NCI-H1436 (cell line): Measurements from ENCODE around the gene EGLN2.
"Not testable (repeated sequence)": the region's sequence is repeated elsewhere in the genome, so short reads cannot be mapped to it uniquely, and the experiment has no call there.

Source experiments
- DNase-seq: peaks from one replicate; lab custom pipeline; 2025; lab: John Stamatoyannopoulos, UW

Gene EGLN2

DNA sequence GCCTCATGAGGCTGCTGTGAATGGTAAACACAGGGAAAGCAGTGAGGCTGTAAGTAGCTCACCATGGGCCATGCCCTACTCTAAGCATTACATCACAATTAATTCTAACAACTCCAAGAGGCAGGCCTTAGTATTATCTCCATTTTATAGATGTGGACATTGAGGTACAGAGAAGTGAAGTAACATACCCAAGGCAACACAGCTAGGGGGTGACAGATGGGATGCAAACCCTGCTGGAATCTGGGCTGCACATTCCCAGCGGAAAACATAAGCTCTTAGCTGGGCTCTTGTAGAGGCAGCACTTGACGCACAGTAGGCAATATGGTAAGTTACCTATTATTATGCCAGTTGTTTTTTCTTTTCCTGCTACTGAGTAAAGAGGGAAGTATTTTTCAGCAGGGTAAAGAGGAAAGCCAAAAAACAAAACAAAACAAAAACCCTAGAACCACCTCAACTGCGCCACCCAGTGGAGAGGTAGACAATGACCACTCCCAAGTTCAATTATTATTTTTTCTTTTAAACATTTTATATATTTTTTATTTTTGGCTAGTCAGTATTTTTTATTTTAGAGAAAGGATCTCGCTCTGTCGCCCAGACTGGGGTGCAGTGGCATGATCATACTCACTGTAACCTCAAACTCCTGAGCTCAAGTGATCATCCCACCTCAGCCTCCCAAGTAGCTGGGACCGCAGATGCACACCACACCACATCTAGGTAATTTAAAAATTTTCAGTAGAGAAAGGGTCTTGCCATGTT is 20.7 kb downstream of the EGLN2 start:
- not testable (repeated sequence) for DNase-seq

DNA sequence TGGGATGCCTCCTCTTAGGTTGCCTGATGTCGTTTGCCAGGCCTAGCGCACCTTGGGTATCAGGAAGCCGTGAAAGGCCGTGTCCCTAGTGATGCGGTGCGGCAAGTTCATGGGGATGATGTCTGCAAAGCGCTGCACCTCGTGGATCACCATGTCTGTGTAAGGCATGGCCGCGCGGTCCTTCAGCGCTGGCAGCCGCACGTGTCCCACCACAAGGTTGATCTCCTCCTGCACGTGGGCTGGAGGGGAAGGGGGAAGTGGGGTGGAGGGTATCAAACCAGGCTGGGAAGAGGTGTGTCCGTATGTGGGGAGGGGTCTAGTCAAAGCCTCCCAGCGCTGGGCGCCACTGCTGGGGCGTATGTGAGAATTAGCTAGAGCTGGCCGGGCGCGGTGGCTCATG is 23.2 kb downstream of the EGLN2 start:
- no peak for DNase-seq

DNA sequence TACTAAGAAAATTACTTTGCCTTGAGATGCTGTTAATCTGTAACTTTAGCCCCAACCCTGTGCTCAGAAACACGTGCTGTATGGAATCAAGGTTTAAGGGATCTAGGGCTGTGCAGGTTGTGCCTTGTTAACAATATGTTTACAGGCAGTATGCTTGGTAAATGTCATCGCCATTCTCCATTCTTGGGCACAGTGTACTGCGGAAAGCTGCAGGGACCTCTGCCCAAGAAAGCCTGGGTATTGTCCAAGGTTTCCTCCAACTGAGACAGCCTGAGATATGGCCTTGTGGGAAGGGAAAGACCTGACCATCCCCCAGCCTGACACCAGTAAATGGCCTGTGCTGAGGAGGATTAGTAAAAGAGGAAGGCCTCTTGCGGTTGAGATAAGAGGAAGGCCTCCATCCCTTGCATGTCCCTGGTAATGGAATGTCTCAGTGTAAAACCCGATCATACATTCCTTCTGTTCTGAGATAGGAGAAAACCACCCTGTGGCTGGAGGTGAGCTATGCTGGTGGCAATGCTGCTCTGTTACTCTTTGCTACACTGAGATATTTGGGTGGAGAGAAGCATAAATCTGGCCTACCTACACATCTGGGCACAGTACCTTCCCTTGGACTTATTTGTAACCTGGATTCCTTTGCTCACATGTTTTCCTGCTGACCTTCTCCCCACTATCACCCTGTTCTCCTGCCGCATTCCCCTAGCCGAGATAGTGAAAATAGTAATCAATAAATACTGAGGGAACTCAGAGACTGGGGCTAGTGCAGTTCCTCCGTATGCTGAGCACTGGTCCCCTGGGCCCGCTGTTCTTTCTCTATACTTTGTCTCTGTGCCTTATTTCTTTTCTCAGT is 23.9 kb downstream of the EGLN2 start:
- not testable (repeated sequence) for DNase-seq

DNA sequence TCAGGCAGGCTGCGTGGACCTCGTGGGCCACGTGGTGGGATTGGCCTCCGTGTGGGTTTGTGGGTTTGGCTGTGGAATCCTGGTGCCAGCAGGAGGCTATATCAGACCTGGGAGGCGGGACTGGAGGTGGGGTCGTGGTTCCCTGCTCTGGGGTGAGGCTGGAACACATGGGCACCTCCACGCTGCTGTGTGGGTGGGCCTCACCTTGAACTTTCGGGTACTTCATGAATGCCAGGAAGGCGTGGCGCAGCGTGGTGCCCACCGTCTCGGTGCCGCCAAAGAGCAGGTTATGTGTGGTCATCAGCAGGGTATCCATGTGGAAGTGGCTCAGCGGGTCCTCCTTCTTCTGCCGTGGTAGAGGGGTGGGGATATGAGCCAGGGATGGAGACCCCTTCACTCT is 25.9 kb downstream of the EGLN2 start:
- DNase-seq = not testable (repeated sequence)

DNA sequence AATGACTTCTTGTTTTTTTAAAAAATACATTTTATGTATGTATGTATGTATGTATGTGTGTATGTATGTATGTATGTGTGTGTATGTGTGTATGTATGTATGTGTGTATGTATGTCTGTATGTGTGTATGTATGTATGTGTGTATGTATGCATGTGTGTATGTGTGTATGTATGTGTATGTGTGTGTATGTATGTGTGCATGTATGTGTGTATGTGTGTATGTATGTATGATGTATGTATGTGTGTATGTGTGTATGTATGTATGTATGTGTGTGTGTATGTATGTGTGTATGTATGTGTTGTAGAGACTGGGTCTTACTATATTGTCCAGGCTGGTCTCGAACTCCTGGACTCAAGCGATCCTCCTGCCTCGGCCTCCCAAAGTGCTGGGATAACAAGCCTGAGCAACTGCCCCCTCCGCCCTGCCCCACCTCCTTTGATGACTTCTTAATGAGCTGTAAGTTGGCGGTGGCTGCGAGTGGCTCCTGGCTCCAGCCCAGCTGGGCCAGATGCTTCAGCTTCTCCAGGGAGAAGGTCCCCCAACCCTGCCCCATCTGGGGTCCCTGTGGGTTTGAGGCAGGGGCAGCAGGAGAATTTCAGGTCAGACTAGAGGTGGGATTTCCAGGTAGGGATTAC is 26.6 kb downstream of the EGLN2 start:
- not testable (repeated sequence) for DNase-seq

DNA sequence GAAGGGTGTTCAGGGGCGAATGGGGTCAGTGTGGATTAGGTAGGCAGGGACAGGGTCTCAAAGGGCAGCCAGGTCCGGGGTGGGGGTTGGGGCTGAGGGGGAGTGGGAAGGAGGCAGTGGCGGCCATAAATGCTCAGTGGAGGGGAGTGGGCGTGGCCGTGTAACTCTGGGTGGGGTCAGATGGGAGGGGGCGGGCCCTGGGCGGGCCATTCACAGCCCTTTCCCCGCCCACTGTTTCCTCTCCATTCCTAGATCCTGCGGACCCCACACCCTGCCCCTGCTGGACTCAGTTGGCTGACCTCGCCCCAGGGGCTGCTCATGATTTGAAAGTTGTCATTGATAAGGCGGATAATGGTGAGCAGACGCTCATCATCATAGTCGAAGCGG is 27.3 kb downstream of the EGLN2 start:
- not testable (repeated sequence) for DNase-seq

DNA sequence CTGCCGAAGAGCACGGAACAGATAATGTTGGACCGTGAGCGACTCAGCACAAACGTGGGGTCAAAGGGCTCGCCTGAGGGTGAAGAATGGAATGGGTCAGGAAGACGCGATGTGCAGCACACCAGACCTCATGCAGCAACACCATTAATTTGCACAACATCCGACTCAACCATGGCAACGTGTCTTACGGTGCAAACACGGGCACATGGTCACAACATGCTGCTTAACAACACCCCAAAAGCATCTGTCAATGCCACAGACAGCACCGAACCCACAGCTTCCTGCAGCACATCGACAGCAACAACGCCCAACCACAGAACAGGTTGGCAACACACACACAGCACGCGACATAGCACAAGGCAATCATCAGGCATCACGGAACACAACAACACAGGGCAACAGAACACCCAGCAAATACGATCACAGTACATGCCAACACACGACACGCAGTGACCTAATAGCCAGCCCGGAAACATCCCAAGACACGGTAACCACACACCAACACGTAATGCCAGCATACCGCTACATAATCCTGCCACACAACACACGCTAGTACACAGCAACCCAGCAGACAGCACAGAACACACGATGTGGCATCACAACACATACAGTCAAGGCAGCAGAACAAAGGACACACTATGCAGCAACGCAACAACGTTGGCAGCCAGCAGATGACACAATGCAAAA is 27.9 kb downstream of the EGLN2 start:
- DNase-seq = not testable (repeated sequence)

DNA sequence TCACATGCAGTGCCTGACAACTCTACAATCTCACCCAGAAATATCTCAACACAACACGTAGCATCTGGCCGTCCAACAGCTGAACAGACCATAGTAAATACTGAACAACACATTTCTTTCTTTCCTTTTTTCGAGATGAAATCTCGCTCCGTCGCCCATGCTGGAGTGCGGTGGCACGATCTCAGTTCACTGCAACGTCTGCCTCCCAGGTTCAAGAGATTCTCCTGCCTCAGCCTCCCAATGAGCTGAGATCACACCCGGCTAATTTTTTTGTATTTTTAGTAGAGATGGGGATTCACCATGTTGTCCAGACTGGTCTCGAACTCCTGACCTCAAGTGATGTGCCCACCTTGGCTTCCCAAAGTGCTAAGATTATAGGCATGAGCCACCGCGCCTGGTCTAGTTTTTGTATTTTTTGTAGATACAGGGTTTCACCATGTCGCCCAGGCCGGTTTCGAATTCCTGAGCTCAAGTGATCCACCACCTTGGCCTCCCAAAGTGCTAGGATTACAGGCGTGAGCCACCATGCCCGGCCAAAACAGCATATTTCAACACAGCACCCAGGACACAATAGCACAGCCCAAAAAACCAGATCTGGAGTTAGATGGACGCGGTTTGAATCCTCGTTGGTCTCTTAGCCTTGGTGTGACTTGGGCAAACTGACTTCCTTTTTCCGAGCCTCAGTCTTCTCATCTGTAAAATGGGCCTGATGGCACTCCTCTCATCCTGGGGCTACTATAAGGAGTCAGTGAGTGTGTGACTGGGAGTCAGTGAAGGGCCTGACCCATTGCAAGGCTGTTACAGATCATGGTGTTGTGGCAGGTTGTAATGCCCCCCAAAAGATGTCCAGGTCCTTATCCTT is 28.6 kb downstream of the EGLN2 start:
- DNase-seq = no peak

DNA sequence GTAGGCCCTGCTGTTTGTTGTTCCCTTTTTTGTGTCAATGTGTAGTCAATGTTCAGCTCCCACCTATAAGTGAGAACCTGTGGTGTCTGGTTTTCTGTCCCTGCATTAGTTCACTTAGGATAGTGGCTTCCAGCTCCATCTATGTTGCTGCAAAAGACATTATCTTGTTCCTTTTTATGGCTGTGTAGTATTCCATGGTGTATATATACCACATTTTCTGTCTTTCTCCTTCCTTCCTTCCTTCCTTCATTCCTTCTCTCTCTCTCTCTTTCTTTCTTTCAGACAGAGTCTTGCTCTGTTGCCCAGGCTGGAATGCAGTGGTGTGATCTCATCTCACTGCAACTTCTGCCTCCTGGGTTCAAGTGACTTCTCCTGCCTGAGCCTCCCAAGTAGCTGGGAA is 30.2 kb downstream of the EGLN2 start:
- no peak for DNase-seq

DNA sequence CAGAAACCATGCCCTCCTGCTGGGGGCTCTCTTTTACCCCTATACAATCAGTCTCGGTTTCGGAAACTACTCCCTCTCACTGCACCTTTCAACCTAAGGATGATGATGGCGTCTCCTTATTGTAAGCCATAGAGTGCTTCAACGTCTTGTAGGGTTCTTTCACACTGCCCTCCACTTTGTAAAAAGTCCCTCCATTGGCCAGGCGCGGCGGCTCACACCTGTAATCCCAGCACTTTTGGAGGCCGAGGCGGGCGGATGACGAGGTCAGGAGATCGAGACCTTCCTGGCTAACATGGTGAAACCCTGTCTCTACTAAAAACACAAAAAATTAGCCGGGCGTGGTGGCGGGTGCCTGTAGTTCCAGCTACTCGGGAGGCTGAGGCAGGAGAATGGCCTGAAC is 31.8 kb downstream of the EGLN2 start:
- not testable (repeated sequence) for DNase-seq

DNA sequence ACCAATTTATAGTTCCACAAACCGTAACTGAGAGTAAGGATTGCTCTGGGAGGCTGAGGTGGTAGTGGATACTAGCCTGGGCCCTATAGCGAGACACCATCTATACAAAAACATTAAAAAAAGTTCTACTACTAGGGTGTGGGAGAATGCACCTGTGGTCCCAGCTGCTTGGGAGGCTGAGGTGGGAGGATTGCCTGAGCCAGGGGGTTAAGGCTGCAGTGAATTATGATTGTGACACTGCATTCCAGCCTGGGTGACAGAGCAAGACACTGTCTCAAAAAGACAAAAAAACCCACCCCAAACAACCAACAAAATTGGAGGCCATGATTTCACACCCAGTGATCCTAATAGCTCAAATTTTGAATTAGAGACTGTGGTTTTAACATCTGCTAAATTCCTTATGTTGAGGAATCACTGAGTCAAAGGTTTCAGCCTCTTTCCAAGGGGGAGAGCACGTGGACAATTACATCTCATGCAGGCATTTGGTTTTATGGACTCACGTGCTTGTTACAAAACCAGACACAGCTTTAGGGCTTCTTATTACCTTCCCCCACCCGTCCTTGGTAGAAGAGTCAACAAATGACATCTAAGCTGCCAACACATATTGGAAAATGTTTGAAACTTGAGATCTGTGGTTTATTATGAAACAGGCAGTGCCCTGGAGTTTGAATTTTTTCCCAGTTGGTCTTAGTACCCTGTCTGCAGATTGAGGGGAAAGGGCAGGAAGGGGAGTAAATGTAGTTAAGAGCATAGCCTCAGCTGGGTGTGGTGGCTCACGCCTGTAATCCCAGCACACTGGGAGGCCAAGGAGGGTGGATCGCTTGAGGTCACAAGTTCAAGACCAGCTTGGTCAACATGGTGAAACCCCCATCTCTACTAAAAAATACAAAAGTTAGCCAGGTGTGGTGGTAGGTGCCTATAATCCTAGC is 32.8 kb downstream of the EGLN2 start:
- DNase-seq = no peak

DNA sequence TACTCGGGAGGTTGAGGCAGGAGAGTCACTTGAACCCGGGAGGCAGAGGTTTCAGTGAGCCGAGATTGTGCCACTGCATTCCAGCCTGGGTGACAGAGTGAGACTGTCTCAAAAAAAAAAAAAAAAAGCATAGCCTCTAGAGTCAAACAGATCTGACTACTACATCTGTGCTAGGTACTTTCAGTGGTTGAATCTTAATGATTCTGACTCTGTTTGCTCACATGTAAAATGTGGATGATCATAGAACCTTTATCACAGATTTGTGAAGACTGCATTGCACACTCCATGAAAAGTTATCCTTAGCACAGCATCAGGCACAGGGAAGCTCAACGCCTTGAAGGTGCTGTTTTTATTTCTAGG is 33.4 kb downstream of the EGLN2 start:
- DNase-seq = not testable (repeated sequence)

DNA sequence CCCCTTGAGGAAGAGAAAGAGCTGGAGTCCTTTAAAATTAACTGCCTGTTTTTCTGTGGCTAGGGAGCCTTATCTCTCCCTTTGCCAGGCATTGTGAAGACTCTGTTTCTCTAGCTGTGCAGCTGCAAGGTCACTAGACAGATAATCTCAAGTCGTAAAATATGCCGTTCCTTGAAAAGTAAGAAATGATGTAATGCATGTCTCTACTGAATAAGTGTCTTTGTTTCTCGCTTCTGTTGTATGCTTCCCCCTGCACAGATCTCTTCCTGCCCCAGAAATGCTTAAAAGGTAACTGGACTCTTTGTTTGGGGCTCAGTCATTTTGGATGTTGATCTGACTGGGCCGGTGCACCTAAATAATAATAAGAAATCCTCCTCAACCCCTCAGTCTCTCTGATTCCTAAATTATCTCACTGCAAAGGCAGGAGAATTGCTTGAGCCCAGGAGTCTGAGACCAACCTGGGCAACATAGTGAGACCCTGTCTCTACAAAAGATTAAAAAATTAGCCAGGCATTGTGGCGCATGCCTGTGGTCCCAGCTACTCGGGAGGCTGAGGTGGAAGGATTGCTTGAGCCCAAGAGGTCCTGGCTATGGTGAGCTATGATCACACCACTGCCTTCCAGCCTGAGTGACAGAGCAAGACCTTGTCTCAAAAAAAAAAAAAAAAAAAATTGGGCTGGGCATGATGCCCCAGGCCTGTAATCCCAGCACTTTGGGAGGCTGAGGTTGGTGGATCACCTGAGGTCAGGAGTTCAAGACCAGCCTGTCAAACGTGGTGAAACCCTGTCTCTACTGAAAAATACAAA is 34.9 kb downstream of the EGLN2 start:
- not testable (repeated sequence) for DNase-seq

DNA sequence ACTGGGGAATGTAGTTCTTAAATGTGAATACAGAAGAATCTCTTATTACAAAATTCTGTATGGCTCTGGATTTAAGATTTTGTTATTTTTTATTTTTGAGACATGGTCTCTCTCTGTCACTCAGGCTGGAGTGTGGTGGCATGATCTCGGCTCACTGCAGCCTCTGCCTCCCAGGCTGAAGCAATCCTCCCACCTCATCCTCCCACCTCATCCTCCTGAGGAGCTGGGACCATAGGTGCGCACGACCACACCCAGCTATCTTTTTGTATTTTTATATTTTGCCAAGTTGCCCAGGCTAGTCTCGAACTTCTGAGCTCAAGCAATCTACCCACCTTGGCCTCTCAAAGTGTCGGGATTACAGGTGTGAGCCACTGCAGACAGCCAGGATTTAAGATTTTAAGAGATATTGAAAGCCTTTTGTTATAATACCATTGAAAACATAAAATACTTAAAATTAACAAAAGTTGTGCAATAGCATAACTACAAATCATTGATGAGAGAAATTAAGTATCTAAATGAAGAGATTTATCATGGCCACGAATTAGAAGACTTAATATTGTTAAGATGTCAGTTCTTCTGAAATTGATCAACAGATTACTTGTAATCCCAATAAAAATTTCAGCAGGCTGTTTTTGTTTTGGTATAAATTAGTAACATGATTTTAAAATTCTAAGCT is 37.9 kb downstream of the EGLN2 start:
- DNase-seq = no peak

DNA sequence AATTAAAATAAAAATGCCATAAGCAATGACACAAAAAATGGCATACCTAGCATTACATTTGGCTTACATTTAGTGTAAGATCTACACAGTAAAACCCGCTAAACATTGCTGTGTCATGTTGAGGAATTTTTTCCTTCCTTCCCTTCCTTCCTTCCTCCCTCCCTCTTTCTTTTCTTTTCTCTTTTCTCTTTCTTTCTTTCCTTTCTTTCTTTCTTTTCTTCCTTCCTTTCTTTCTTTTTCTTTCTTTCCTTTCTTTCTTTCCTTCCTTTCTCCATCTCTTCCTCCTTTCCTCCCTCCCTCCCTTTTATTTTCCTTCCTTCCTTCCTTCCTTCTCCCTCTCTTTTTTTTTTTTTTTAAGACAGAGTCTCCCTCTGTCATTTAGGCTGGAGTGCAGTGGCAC is 39.5 kb downstream of the EGLN2 start:
- DNase-seq = not testable (repeated sequence)

DNA sequence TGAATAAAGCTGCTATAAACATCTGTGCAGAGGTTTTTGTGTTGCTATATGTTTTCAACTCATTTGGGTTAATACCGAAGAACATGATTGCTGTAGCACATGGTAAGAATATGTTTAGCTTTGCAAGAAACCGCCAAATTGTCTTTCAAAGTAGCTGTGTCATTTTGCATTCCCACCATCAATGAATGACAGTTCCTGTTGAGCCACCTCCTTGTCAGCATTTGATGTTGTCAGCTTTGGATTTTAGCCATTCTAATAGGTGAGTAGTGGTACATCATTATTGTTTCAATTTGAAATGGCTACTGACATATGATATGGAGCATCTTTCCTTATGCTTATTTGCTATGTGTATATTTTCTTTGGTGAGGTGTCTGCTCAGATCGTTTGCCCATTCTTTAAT is 43.0 kb downstream of the EGLN2 start:
- not testable (repeated sequence) for DNase-seq

DNA sequence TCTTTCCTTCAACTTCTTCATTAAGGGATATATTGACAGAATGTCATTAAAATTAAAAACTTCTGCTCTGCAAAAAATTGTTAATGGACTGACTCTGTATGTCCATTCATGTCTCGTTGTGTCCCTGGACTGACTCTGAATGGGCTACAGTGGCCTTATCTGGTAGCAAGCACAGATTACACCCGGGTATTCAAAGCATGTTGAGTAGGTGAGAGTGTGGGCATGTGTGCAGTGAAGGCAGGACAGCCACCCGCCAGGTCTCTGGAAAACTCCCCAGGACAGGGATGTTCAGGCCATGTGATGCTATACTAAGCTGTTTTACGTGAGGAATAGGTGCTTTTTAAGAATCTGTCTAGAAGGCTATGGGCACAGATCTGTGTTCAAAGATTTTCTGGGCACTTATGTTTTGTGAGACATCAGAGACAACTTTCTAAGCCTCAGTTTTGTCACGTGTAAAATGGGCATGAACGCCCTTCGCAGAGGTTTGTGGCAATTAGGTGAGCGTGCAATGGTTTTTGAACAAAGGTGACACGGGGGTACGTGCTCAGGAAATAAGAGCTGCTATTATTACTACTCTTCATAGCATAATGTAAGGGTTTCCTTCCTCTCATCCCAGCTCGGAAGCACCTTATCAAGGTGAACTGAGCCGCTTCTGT is 44.1 kb downstream of the EGLN2 start:
- not testable (repeated sequence) for DNase-seq

DNA sequence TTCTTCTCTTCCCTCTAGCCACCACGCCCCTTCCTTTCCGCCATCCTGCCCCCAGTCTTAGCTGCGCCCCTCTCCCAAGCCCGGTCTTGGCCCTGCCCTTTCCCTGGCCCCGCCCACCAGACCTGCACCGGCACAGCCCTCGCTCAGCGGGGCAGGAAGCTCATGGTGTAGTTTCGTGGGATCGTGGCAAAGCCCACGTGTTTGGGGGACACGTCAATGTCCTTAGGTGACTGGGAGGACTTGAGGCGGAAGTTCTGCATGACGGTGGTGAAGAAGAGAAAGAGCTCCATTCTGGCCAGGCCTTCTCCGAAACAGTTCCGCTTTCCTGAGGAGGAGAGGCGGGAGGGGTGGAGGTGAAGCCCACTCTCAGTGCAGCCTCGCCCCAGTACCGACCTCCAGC is 44.7 kb downstream of the EGLN2 start:
- DNase-seq = not testable (repeated sequence)
